Keratinocyte (primary cell): Measurements from ENCODE around the gene ZNF23. TPM values are rescaled to one million over a fixed set of nuclear protein-coding genes. Genes with fewer than 3 reads are reported as not detected.

Experiments used
- DNase-seq: peaks from one replicate; pipeline ENCODE4 v3.0.0-alpha.2; 2011; ENCODE audit warnings: low read depth, missing footprints, low spot score
- FAIRE-seq: peaks from 2 replicates; lab custom pipeline; 2011; peaks lifted over from hg19 to GRCh38; lab: Jason Lieb, UNC
- H2AFZ ChIP-seq: 2 replicates; pipeline ENCODE4 v1.6.0; 2012; ENCODE audit warnings: low read length, control low read depth, inconsistent platforms; ENCODE audit not compliant: control insufficient read depth
- H3K27ac ChIP-seq: 2 replicates; pipeline ENCODE4 v1.5.1; 2011; ENCODE audit warnings: low read length; ENCODE audit not compliant: control insufficient read depth, insufficient read depth
- H3K27me3 ChIP-seq: 3 replicates; pipeline ENCODE4 v1.6.0; 2011; ENCODE audit warnings: low read length; ENCODE audit not compliant: control insufficient read depth, insufficient read depth; ENCODE audit errors: extremely low read depth
- H3K36me3 ChIP-seq, 2 experiments: 2 replicates in 1 of 2; 3 replicates in 1 of 2; pipeline ENCODE4 v1.5.1; 2011; ENCODE audit warnings: low read length in 2 of 2, mild to moderate bottlenecking in 1 of 2; ENCODE audit not compliant: control insufficient read depth in 2 of 2, insufficient read depth in 2 of 2; ENCODE audit errors: extremely low read depth in 1 of 2
- H3K4me1 ChIP-seq: 3 replicates; pipeline ENCODE4 v1.5.1; 2011; ENCODE audit warnings: low read length; ENCODE audit not compliant: control insufficient read depth, insufficient read depth; ENCODE audit errors: extremely low read depth
- H3K4me2 ChIP-seq: 3 replicates; pipeline ENCODE4 v1.6.0; 2011; ENCODE audit warnings: low read depth, low read length; ENCODE audit not compliant: control insufficient read depth, insufficient read depth; ENCODE audit errors: extremely low read depth
- H3K4me3 ChIP-seq, 3 experiments: fragments of 200-600 bp in 1 of 3; sonication (generic) in 1 of 3; 2 replicates in 2 of 3; 3 replicates in 1 of 3; pipeline ENCODE4 v1.5.1; 2011 to 2016; ENCODE audit warnings: low read length in 3 of 3, mild to moderate bottlenecking in 3 of 3, control low read depth in 2 of 3, inconsistent platforms in 1 of 3, low read depth in 1 of 3, mixed read lengths in 1 of 3, mixed run types in 1 of 3, moderate library complexity in 1 of 3; ENCODE audit not compliant: control insufficient read depth in 2 of 3, insufficient read depth in 2 of 3; ENCODE audit errors: extremely low read depth in 1 of 3
- H3K79me2 ChIP-seq: 2 replicates; pipeline ENCODE4 v1.6.0; 2012; ENCODE audit warnings: low read length; ENCODE audit not compliant: control insufficient read depth, insufficient read depth
- H3K9ac ChIP-seq: 3 replicates; pipeline ENCODE4 v1.6.0; 2011; ENCODE audit warnings: low read length; ENCODE audit not compliant: control insufficient read depth, insufficient read depth; ENCODE audit errors: extremely low read depth
- H3K9me1 ChIP-seq: 3 replicates; pipeline ENCODE4 v1.6.0; 2011; ENCODE audit warnings: low read length; ENCODE audit not compliant: control insufficient read depth, insufficient read depth; ENCODE audit errors: extremely low read depth
- H3K9me3 ChIP-seq: 2 replicates; pipeline ENCODE4 v1.5.1; 2012; ENCODE audit warnings: low read depth, low read length; ENCODE audit not compliant: control insufficient read depth
- H4K20me1 ChIP-seq: 3 replicates; pipeline ENCODE4 v1.6.0; 2011; ENCODE audit warnings: low read length; ENCODE audit not compliant: control insufficient read depth, insufficient read depth; ENCODE audit errors: extremely low read depth
- CTCF ChIP-seq, 3 experiments: IDR thresholded peaks in 1 of 3; conservative IDR thresholded peaks in 1 of 3; optimal IDR thresholded peaks in 1 of 3; 2 replicates in 2 of 3; 3 replicates in 1 of 3; pipeline versions ENCODE3 to v1.5.1; 2011; ENCODE audit warnings: low read length in 3 of 3, mild to moderate bottlenecking in 3 of 3, moderate library complexity in 2 of 3, control low read depth in 1 of 3, inconsistent platforms in 1 of 3; ENCODE audit not compliant: insufficient read depth in 2 of 3; ENCODE audit errors: extremely low read depth in 1 of 3
- EZH2 ChIP-seq: IDR thresholded peaks from one replicate; pipeline ENCODE4 v1.6.1; 2012; ENCODE audit warnings: inconsistent platforms, mild to moderate bottlenecking, low read length, moderate library complexity
- dilution Hi-C: fragments of 300-500 bp; cut with MboI; formaldehyde crosslinking; loops from one replicate; pipeline ENCODE4 v1.7.0; 2020; ENCODE audit warnings: low sequenced_read_pairs; ENCODE audit not compliant: extremely low pct_ligation_motif_present
- polyA plus RNA-seq, 5 experiments: library from polyadenylated mRNA; depleted of rRNA in 3 of 5; stranded (reverse) in 3 of 5; stranded (forward) in 1 of 5; unstranded in 1 of 5; fragments of >200 nt; gene quantifications; 1 replicate in 1 of 5; 2 replicates in 3 of 5; 3 replicates in 1 of 5; pipeline versions ENCODE4 v1.2.1 to v1.2.3, GENCODE V29; 2011 to 2012; ENCODE audit warnings: missing spikeins in 2 of 5, low read depth in 1 of 5, low replicate concordance in 1 of 5

The ZNF23 gene
- polyA plus RNA-seq, 1 donor (not counting 4 experiments of a cell fraction or from before 2014, with no cell fraction given) = 8.2 TPM

GRCh38 chr16:71421911-71422310, 40.1 kb downstream of the ZNF23 start:
- H3K9me1 ChIP-seq = no peaks in the 10 kb centered on the region
- DNase-seq (no peak), FAIRE-seq (no peak)
- no peak for TF ChIP-seq EZH2
- peak; percentile 72 to 83 (median 73) for TF ChIP-seq CTCF (optimal IDR thresholded peaks at IDR 0.05 in 1 of 3, IDR thresholded peaks at IDR 0.05 in 1 of 3, conservative IDR thresholded peaks at IDR 0.05 in 1 of 3; ENCODE audit: extremely low read depth in 1 of 3, insufficient read depth in 2 of 3, low read length in 3 of 3)
- H3K4me3 ChIP-seq = no peak overlapping the region
- no peak overlapping the region for H3K27ac ChIP-seq
- H3K79me2 ChIP-seq = no peaks in the 10 kb centered on the region
- no peaks in the 10 kb centered on the region for H3K9me3 ChIP-seq
- H3K27me3 ChIP-seq = peaks cover 7% of the 10 kb centered on the region
- H3K4me2 ChIP-seq = no peak overlapping the region
- dilution Hi-C loops = no loop called here
- no peaks in the 10 kb centered on the region for H3K4me1 ChIP-seq
- no peaks in the 10 kb centered on the region for H3K36me3 ChIP-seq
- no peak overlapping the region for H2AFZ ChIP-seq
- H4K20me1 ChIP-seq = no peaks in the 10 kb centered on the region
- no peak overlapping the region for H3K9ac ChIP-seq

- dilution Hi-C loops = no loop called here
- no peaks in the 10 kb centered on the region for H4K20me1 ChIP-seq
- DNase-seq (no peak), FAIRE-seq (no peak)
- no peaks in the 10 kb centered on the region for H3K9me3 ChIP-seq
- H3K36me3 ChIP-seq = no peaks in the 10 kb centered on the region
- H3K9me1 ChIP-seq = no peaks in the 10 kb centered on the region
- H3K27me3 ChIP-seq = peaks cover 9% of the 10 kb centered on the region
- TF ChIP-seq CTCF (optimal IDR thresholded peaks at IDR 0.05 in 1 of 3, IDR thresholded peaks at IDR 0.05 in 1 of 3, conservative IDR thresholded peaks at IDR 0.05 in 1 of 3; ENCODE audit: extremely low read depth in 1 of 3, insufficient read depth in 2 of 3, low read length in 3 of 3) = no peak
- no peak for TF ChIP-seq EZH2
- H2AFZ ChIP-seq = no peak overlapping the region
- no peaks in the 10 kb centered on the region for H3K4me1 ChIP-seq
- H3K4me2 ChIP-seq = no peak overlapping the region
- no peak overlapping the region for H3K9ac ChIP-seq
- H3K79me2 ChIP-seq = no peaks in the 10 kb centered on the region
- no peak overlapping the region for H3K27ac ChIP-seq
- H3K4me3 ChIP-seq = no peak overlapping the region
Measured at GRCh38 chr16:71414038-71414437, 48.0 kb downstream of the ZNF23 start.
